ENCODE results near the gene PLA2G4A. TPM values are rescaled to one million over a fixed set of nuclear protein-coding genes. Genes with fewer than 3 reads are reported as not detected.
"Not testable (repeated sequence)": the region's sequence is repeated elsewhere in the genome, so short reads cannot be mapped to it uniquely, and the experiment has no call there.

PLA2G4A gene
- total RNA-seq, 3 donors from 2014 or later = 5.3 to 26.8 (median 6.9) TPM

DNA sequence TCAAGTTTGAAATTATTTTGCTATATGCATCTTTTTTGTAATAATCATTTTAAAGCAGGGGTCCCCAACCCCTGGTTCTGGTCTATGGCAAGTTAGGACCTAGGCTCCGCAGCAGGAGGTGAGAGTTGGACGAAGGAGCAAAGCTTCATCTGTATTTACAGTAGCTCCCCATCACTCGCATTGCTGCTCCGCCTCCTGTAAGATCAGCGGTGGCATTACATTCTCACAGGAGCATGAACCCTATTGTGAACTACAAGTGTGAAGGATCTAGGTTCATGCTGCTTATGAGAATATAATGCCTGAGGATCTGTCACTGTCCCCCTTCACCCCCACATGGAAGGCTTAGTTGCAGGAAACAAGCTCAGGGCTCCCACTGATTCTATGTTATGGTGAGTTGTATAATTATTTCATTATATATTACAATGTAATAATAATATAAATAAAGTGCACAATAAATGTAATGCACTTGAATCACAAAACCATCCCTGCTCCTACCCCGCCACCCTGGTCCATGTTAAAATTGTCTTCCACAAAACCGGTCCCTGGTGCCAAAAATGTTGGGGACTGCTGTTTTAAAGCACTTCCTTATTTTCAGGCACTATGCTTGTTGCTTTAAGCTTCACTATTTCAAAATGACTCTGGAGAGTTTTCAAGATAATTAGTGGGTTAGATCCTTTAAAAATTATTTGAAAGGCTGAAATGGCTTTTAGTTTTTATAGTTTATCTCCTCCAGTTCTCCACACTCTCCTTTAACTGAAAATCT is 74.8 kb downstream of the PLA2G4A start:
- intact Hi-C loops (cut with DNase I, micrococcal nuclease) = no loop called here
- ATAC-seq (no peak), DNase-seq (no peak)
- Histone ChIP-seq H3K9me3 (no peaks in the 10 kb centered on the region), H3K36me3 (ENCODE audit: low read depth) (no peaks in the 10 kb centered on the region), H3K4me3 (no peak overlapping the region), H3K4me1 (ENCODE audit: low read depth) (no peaks in the 10 kb centered on the region)
- TF ChIP-seq, protein P1, sequence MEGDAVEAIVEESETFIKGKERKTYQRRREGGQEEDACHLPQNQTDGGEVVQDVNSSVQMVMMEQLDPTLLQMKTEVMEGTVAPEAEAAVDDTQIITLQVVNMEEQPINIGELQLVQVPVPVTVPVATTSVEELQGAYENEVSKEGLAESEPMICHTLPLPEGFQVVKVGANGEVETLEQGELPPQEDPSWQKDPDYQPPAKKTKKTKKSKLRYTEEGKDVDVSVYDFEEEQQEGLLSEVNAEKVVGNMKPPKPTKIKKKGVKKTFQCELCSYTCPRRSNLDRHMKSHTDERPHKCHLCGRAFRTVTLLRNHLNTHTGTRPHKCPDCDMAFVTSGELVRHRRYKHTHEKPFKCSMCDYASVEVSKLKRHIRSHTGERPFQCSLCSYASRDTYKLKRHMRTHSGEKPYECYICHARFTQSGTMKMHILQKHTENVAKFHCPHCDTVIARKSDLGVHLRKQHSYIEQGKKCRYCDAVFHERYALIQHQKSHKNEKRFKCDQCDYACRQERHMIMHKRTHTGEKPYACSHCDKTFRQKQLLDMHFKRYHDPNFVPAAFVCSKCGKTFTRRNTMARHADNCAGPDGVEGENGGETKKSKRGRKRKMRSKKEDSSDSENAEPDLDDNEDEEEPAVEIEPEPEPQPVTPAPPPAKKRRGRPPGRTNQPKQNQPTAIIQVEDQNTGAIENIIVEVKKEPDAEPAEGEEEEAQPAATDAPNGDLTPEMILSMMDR (IDR thresholded peaks at IDR 0.05) = no peak

DNA sequence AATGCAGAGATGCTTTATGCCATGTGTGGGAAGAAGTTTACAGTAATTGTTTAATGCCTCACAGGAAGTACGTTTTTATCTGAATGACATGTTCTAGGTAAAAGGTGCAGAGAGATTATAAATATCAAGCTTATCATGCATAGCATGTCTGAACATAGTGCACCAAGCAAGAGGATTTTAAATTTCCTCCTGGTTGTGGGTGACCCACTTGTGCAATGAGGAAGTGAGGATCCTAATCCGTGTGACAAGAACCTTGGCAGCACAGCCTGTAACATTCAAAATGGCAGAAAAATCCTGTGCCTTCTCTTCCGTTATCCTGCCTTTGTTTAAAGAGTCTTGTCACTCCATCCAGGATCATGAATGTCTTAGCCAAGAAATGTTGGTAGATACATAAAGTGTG is 75.6 kb downstream of the PLA2G4A start:
- ATAC-seq = no peak
- TF ChIP-seq, protein P1 (IDR thresholded peaks at IDR 0.05) = no peak
- no peaks in the 10 kb centered on the region for H3K9me3 ChIP-seq
- DNase-seq = no peak
- intact Hi-C loops (cut with DNase I, micrococcal nuclease) = no loop called here
- no peak overlapping the region for H3K4me3 ChIP-seq
- H3K36me3 ChIP-seq (ENCODE audit: low read depth) = no peaks in the 10 kb centered on the region
- no peaks in the 10 kb centered on the region for H3K4me1 ChIP-seq (ENCODE audit: low read depth)

DNA sequence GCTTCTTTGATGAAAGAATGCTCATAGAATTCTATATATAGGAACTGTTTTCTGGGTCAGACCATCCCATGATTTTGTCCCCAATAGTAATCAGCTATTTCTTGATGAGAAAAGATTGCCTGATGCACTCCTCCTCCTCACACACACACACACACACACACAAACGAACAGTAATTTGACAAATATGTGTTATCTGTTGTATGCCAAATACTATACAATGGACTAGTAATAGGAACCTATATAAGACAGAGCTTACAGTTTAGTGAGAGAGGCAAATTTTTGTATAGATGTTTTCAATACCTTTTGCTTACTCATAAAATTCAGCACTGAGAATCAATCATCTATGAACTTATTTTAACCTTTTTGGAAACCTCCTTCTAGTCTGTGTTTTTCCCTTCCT is 76.8 kb downstream of the PLA2G4A start:
- no peaks in the 10 kb centered on the region for H3K9me3 ChIP-seq
- no peak for DNase-seq
- no peaks in the 10 kb centered on the region for H3K36me3 ChIP-seq (ENCODE audit: low read depth)
- intact Hi-C loops (cut with DNase I, micrococcal nuclease) = no loop called here
- no peak for ATAC-seq
- H3K4me3 ChIP-seq = no peak overlapping the region
- TF ChIP-seq, protein P1 (IDR thresholded peaks at IDR 0.05) = no peak
- H3K4me1 ChIP-seq (ENCODE audit: low read depth) = no peaks in the 10 kb centered on the region

DNA sequence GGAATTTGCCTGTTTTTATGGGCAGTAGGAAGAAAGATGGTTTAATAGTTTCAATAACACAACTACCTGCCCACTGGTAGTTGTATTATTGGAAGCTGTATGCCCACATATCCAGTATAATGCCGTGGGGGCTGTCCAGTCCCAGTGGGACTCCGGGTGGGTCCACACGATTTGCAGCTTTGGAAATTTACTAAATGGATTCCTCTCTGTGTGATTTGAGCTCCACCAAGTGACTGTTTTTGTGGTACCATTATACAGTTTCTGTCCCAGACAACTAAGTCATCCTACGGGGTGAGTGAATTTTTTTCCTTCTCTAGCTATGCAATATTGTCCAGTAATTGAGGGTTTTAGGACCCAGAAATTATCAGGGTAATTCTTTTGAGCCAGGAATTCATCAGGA is 86.8 kb downstream of the PLA2G4A start:
- H3K4me1 ChIP-seq (ENCODE audit: low read depth) = no peaks in the 10 kb centered on the region
- ATAC-seq (no peak), DNase-seq (no peak)
- TF ChIP-seq, protein P1 (IDR thresholded peaks at IDR 0.05) = no peak
- H3K9me3 ChIP-seq = no peaks in the 10 kb centered on the region
- no peak overlapping the region for H3K4me3 ChIP-seq
- no peaks in the 10 kb centered on the region for H3K36me3 ChIP-seq (ENCODE audit: low read depth)
- intact Hi-C loops (cut with DNase I, micrococcal nuclease) = no loop called here

DNA sequence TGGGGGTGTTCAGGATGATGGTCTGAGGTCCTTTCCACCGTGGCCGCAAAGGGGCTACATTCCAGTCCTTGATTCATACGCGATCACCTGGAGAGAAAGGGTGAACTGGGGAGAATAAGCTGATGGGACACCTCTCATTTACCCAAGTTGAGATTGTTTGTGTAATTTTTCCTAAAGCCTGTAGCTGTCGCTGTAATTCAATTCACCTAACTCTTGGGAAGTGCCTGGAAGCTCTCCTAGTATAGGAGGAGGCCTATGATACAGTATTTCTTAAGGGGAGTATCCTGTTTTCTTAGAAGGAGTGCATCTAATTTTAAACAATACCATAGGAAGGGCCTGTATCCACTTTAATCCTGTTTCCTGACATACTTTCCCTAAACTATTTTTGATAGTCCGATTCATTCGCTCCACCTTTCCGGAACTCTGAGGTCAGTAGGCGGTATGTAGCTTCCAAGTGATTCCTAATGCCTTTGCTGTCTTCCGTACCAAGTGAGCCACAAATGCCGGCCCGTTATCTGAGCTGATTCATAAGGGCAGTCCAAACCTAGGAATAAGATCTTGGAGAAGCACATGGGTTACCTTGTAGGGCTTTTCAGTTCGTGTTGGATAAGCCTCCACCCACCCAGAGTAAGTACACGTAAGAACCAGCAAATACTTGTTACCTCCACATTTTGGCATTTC is 88.5 kb downstream of the PLA2G4A start:
- ATAC-seq; H3K4me1 ChIP-seq (ENCODE audit: low read depth); H3K4me3 ChIP-seq; H3K36me3 ChIP-seq (ENCODE audit: low read depth); intact Hi-C loops (cut with DNase I, micrococcal nuclease); DNase-seq; H3K9me3 ChIP-seq: not testable (repeated sequence)

DNA sequence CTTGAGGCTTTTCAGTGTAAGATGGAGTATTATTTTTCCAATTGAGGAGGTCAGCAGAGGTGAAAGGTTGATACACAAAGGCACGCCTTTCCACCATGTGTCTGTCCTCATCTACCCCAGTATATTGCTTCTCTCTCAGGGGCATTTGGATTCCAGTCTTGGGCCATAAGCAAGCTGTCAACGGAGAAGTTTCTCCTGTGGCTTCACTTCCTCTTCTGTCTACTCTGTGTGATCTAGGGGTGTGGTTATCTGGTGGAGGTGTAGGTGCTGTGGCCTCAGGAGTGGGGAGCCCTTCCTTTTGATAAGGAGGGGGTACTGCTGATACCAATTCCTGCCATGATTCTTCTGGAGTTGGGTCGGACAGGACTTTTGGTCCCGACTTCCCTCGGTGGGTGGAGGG is 92.6 kb downstream of the PLA2G4A start:
- H3K36me3 ChIP-seq (ENCODE audit: low read depth); ATAC-seq; intact Hi-C loops (cut with DNase I, micrococcal nuclease); H3K4me3 ChIP-seq; DNase-seq; H3K4me1 ChIP-seq (ENCODE audit: low read depth); H3K9me3 ChIP-seq: not testable (repeated sequence)

DNA sequence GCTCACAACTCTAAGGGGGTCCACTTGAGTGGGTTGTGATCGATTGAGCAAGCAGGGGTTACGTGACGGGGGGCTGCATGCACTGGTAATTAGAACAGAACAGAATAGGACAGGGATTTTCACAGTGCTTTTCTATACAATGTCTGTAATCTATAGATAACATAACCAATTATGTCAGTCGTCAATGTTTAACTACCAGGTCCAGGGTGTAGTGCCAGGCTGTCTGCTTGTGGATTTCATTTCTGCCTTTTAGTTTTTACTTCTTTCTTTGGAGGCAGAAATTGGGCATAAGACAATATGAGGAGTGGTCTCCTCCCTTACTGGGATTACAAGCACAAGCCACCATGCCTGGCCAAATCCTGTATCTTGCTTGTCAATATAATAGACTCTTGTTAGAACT is 94.1 kb downstream of the PLA2G4A start:
- intact Hi-C loops (cut with DNase I, micrococcal nuclease); H3K9me3 ChIP-seq; ATAC-seq; H3K4me1 ChIP-seq (ENCODE audit: low read depth); H3K36me3 ChIP-seq (ENCODE audit: low read depth); H3K4me3 ChIP-seq; DNase-seq: not testable (repeated sequence)

Measured in mucosa of descending colon (tissue), 3 donors.